Kidney epithelial cell (primary cell): ENCODE results near the gene ADAMTS9. TPM values are rescaled to one million over a fixed set of nuclear protein-coding genes. Genes with fewer than 3 reads are reported as not detected.

Source experiments
- DNase-seq: peaks from one replicate; pipeline ENCODE4 v3.0.0-alpha.2; 2010; ENCODE audit warnings: low read depth
- H3K27me3 ChIP-seq: 2 replicates; pipeline ENCODE4 v1.6.0; 2011; ENCODE audit warnings: low read length; ENCODE audit not compliant: control insufficient read depth, insufficient read depth
- H3K36me3 ChIP-seq: 2 replicates; pipeline ENCODE4 v1.5.1; 2011; ENCODE audit warnings: low read length; ENCODE audit not compliant: control insufficient read depth, insufficient read depth
- H3K4me3 ChIP-seq: 2 replicates; pipeline ENCODE4 v1.5.1; 2011; ENCODE audit warnings: low read depth, mild to moderate bottlenecking, control low read depth, low read length
- total RNA-seq: library from RNA; depleted of rRNA; stranded (reverse); fragments of >200 nt; gene quantifications from 2 replicates; pipeline ENCODE4 v1.2.3, GENCODE V29; 2015
- TF ChIP-seq, protein P1 (sequence below): IDR thresholded peaks from 2 replicates; pipeline ENCODE4 v1.5.1; 2011; ENCODE audit warnings: mild to moderate bottlenecking, moderate library complexity, low read length, control low read depth, inconsistent platforms; ENCODE audit not compliant: insufficient read depth, poor library complexity, severe bottlenecking

ADAMTS9 gene
- total RNA-seq, 1 donor from 2014 or later = 211 TPM

DNA sequence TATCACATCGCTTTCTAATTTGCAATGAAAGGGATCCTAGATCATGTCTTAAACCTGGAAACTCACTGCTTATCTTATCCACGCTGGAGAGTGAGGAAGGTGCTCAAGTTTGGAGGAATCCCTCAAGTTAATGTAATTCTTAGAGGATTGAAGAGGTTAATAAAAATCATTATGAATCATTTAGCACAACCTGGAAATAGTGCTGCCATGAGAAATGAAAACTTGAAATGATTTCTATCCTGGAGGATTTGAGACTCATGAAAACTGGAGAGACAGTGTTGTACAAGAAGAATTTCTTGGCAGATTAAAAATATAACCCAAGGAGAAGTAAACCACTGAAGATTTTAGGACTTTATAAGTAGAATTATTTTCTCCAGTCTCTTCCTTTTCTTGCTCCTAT is 125.9 kb downstream of the ADAMTS9 start:
- TF ChIP-seq, protein P1, sequence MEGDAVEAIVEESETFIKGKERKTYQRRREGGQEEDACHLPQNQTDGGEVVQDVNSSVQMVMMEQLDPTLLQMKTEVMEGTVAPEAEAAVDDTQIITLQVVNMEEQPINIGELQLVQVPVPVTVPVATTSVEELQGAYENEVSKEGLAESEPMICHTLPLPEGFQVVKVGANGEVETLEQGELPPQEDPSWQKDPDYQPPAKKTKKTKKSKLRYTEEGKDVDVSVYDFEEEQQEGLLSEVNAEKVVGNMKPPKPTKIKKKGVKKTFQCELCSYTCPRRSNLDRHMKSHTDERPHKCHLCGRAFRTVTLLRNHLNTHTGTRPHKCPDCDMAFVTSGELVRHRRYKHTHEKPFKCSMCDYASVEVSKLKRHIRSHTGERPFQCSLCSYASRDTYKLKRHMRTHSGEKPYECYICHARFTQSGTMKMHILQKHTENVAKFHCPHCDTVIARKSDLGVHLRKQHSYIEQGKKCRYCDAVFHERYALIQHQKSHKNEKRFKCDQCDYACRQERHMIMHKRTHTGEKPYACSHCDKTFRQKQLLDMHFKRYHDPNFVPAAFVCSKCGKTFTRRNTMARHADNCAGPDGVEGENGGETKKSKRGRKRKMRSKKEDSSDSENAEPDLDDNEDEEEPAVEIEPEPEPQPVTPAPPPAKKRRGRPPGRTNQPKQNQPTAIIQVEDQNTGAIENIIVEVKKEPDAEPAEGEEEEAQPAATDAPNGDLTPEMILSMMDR = no peak
- Histone ChIP-seq H3K27me3 (no peaks in the 10 kb centered on the region), H3K36me3 (peaks cover 1% of the 10 kb centered on the region), H3K4me3 (no peak overlapping the region)
- DNase-seq = no peak

DNA sequence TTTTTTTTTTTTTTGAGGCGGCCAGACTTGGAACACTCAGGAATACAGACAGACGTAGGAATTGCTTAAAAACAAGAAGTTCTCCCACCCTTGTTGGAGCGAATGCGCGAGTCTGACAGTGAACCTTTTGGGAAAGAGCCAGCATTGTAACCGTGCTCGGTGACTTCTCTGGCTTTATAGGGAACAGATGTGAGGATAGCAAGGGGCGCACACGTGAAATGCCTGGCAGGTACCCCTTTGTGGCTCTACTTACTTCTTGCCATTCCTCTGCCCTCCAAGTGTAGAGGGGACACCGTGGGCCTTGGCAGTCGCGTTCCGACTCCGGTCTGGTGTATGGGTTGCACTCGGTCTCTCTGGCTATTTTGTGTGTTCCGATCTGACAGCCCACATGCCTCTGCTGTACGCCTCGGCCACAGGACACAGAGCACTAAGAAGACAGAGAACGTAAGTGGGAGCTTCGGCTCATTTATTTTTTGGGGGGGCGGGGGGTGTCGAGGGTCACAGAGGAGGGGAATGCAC is 126.4 kb downstream of the ADAMTS9 start:
- H3K4me3 ChIP-seq = no peak overlapping the region
- no peaks in the 10 kb centered on the region for H3K27me3 ChIP-seq
- peaks cover 1% of the 10 kb centered on the region for H3K36me3 ChIP-seq
- TF ChIP-seq, protein P1 = no peak
- no peak for DNase-seq

DNA sequence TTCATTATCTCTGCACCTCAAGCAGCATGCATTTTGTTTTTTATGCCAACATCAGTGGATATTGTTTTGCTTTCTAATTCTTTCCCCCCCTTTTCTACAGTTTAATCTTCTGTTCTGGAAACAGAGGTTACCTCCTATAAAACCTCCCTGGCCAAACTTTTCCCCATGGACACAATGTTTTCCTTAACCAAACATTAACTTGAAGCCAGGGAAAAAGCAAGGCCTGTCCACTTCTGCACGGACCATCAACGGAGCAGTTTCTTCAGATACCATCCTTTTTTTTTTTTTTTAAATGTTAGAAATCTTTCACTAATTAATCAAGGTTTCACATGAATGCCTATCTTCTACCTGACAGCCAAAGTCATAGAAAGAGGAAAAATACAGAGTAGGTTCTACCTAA is 127.0 kb downstream of the ADAMTS9 start:
- no peak overlapping the region for H3K4me3 ChIP-seq
- DNase-seq = no peak
- TF ChIP-seq, protein P1 = no peak

DNA sequence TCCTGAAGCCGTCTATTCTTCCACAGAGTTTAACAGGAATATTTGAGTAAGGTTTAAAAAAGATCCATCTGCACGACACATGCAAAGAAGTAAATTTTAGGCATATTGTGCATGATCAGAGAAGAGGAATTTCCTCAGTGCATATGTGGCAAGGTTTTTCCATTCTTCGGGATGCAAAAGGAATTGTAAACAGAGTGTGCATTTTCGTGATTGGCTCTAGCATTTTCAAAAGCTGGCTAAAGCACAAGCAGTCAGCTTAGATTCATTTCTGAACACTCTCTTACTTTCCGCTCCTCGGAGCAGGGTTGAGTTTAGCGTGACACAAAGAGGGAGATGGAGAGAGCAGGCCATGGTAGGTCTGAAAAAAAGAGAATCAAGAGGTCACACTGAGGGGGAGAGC is 128.2 kb downstream of the ADAMTS9 start:
- H3K36me3 ChIP-seq = peaks cover 1% of the 10 kb centered on the region
- no peaks in the 10 kb centered on the region for H3K27me3 ChIP-seq
- no peak for DNase-seq
- TF ChIP-seq, protein P1 = no peak
- no peak overlapping the region for H3K4me3 ChIP-seq

More for the DNA sequence above, 127.0 kb downstream of the ADAMTS9 start:
- Histone ChIP-seq H3K27me3 (no peaks in the 10 kb centered on the region), H3K36me3 (peaks cover 1% of the 10 kb centered on the region)

DNA sequence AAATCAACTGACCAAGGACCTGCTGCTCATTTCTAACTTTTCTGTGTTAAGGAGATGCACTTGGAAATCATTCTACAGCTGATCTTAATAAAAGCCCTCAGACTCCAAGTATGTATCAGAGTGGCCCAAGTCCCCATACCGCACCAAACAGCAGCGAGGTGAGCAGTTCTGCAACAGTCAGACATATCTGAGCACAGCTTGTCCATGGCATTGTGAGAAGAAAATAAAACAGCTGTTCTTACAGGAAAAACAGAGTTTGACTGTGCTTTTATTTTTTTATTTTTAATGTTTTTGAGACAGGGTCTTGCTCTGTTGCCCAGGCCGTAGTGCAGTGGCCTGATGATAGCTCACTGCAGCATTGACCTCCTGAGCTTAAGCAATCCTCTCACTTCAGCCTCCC is 131.8 kb downstream of the ADAMTS9 start:
- H3K27me3 ChIP-seq = no peaks in the 10 kb centered on the region
- peaks cover 1% of the 10 kb centered on the region for H3K36me3 ChIP-seq
- TF ChIP-seq, protein P1 = no peak
- DNase-seq = no peak
- no peak overlapping the region for H3K4me3 ChIP-seq

- no peak overlapping the region for H3K4me3 ChIP-seq
- peaks cover 1% of the 10 kb centered on the region for H3K36me3 ChIP-seq
- no peak for DNase-seq
- no peaks in the 10 kb centered on the region for H3K27me3 ChIP-seq
- TF ChIP-seq, protein P1 = no peak
These were observed 132.4 kb downstream of the ADAMTS9 start for GRCh38 chr3:64555351-64555750.
